T47D (cell line): Measurements from ENCODE around the gene ARPP21.

Experiments
- DNase-seq, 2 experiments: peaks; one replicate each; pipeline versions ENCODE4 v3.0.0 to v3.0.0-alpha.2; 2011 to 2012; ENCODE audit warnings: low read depth in 1 of 2, low spot score in 1 of 2
- JUND ChIP-seq: IDR thresholded peaks from 2 replicates; pipeline ENCODE4 v1.6.1; 2012; ENCODE audit warnings: low read depth
- in situ Hi-C: cut with HindIII; loops from 2 replicates; pipeline ENCODE4 v1.10.0; 2016; ENCODE audit warnings: low sequenced_read_pairs, low pct_unique_long_range_greater_than_20kb

Gene ARPP21

DNA sequence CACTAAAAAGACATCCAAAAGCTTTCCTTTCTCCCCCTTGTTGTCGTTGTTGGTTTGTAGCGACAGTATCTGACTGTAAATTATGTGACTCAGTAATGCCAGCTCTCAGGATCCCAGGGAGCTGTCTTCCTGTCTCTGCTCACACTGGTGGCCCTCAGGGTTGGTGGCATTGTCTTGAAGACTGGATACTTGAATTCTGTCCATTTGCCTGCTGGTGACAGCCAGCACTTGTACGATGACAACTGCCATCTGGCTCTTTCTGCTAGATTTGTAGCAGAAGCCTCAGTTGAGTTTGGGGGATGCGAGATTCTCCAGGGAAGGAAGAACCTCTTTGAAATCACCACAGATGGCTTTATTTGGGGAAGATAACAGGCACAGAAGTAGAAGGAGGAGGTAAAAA lies 120.8 kb downstream of the ARPP21 start:
- DNase-seq, result no peak
- TF ChIP-seq JUND, result no peak
- in situ Hi-C loops, result no loop called here

- in situ Hi-C loops, result no loop called here
- no peak for TF ChIP-seq JUND
- no peak for DNase-seq
Measured at GRCh38 chr3:35761311-35761710, 122.0 kb downstream of the ARPP21 start.

- TF ChIP-seq JUND, result no peak
- in situ Hi-C loops, result no loop called here
- no peak for DNase-seq
Measured at GRCh38 chr3:35772381-35773015, 133.2 kb downstream of the ARPP21 start.

DNA sequence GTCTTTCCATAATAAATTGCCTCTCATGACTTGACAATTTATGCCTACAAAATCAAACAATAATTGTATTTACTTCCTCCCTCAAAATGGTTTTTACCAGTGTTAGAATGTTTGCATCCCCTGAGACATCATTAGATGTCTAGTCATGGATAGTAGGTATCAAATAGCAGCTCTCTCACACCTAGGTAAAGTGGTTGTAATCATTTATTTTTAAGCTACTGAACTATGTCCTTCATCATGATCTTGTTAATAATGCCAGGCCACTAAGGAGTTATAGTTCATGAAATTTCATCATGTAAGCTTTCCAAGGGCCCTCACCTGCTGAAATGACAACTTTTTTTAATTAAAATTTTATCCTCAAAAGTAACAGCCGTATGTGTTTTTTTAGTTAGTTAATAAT lies 134.1 kb downstream of the ARPP21 start:
- DNase-seq, result no peak
- in situ Hi-C loops, result no loop called here
- TF ChIP-seq JUND, result no peak

DNA sequence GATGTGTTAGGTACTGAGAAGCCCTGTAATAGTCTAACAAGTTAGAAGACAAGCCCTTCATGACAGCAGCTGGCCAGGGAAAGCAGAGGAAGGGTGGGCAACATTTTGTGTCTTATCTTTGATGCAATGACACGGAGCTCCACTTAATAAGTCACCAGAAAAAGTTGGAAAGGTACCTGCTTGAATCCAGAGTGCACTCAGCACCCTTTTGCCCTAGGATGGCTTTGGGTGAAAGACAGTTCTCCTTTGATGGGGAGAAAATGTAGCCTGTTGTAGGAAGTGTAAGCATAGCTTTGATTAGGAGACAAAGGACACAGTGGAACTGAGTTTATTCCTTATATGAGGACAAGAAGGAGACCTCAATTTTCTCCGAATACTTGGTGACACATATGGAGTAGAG lies 137.0 kb downstream of the ARPP21 start:
- in situ Hi-C loops, result no loop called here
- no peak for DNase-seq
- TF ChIP-seq JUND, result no peak

DNA sequence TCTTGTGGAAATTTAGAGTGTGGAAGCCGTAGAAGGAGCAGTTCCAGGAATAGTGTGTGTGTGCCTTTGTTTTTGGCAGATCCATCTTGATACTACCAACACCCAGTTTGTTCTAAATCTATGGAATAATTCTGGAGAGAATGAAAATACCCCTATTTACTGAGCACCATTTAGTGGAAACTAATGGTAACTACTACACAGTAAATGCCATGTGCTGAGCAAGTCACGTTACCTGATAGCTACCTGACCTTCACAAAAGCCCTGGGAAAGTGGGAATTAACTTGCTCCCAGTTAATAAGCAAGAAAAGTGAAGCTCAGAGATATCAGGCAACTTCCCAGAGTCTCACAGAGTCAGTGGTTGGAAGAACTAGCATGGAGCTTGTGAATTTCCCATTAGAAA lies 137.7 kb downstream of the ARPP21 start:
- no peak for TF ChIP-seq JUND
- DNase-seq, result no peak
- in situ Hi-C loops, result no loop called here

DNA sequence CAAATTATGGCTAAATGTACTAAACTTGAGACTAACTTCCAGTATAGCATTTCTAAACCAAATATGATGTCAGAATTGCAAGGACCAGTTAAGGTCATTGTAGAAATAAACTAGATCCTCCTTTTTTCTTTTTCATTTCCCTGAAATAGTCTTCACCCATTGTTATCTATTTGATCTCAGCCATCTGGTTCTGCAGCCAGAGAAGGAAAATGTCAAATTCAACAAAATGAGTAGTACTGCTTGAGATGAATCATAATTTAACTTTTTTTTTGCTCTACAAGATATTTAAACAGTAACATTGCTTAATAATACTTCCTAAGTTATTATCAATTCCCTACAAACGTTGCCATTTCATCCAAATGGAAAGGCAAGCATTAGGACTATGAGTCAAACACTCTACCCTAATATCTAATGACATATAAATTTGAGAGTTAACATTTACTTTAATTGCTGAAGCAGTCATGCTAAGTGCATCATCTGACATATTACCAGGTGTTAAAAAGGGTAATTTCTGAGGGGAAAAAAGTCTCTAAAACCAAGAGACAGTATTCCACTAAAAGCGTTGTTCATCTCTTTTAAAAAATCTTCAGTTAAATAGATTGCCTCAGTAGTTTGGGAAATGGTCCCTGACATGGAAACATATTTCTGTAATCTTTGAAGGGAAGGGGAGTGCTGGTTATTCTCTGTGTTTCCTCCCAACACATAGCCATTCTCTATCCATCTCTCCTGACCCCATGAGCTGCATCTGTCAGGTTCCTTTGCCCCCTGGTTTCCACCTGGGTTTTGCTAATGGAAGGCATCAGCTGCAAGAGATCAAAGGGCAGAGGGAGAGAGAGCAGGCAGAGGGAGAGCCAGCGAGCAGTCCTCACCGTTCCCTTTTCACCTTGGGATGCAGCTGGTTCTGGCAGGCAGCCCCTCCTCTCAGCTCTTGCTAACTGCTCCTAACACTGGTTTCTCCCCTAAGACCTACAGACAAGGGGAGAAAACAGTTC lies 138.5 kb downstream of the ARPP21 start:
- no peak for TF ChIP-seq JUND
- DNase-seq, result no peak
- in situ Hi-C loops, result no loop called here

GRCh38 chr3:35779611-35780010 lies 140.3 kb downstream of the ARPP21 start:
- no peak for DNase-seq
- in situ Hi-C loops, result no loop called here
- no peak for TF ChIP-seq JUND

DNA sequence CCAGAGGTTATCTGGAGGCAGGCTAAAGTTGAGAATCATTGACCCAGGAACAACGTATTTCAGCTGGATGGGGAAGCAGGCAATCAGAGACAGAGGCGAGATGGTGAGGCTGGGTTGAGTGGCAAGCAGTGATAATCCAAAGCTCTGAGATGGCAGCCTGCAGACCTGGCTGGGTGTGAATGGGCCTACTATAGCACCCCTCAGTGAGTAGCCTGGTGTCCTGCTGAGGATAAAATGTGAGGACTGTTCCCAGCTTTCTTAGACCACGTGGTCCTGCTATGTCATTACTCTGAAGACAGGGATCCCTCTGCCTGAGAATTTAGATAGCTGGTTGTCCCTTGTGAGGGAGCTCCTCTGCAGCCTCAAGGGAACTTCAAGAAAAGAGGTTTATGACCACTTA lies 141.5 kb downstream of the ARPP21 start:
- TF ChIP-seq JUND, result no peak
- no peak for DNase-seq
- in situ Hi-C loops, result no loop called here

GRCh38 chr3:35781558-35781957 lies 142.2 kb downstream of the ARPP21 start:
- no peak for DNase-seq
- in situ Hi-C loops, result no loop called here
- no peak for TF ChIP-seq JUND

GRCh38 chr3:35782355-35782754 lies 143.0 kb downstream of the ARPP21 start:
- in situ Hi-C loops, result no loop called here
- TF ChIP-seq JUND, result no peak
- DNase-seq, result no peak

DNA sequence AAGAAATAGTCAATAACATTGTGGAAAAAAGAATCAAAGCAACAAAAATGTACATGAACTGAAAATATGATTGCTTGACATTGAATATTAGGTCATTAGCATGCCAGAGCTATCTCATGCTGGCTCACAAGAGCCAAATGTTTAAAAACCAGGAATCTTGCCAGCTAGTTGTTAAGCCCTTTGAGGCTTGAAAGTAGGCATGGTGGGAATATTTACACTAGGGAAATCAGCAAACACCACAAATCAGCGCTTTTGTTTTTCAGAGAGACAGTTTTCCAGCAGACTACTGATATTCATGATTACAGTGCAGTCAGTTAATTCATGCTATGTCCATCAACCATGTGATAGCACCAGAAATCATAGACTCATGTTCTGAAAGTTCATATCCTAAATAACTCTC lies 144.8 kb downstream of the ARPP21 start:
- DNase-seq, result no peak
- TF ChIP-seq JUND, result no peak
- in situ Hi-C loops, result no loop called here

DNA sequence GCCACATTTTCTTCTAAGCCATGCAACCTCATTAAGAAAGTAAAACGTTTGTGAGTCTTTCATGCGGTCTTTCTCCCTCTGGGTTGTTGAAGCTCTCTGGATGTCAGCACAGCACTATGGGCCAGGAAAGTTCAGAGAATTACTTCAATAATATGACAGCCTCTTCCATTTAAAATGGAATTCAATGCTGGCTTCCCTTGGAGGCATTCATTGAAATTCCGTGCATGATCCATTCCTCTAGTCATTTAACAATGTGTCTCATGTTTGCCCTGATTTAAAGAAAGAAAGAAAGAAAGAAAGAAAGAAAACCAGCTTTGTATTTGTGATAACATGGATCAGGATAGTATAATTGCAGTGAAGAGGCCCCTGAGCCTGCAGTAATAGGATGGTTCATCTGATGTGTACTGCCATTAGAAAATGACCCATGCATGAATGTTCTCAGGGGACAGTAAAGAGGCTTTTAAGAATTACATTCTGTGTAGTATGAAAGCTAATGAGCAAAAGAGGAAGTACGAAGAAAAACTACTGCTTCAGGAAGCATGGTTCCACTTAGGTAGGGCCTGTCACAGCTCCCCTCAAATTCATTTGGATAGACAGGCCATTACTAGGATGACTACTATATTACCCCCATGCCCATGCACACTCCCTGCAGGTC lies 146.0 kb downstream of the ARPP21 start:
- in situ Hi-C loops, result no loop called here
- no peak for TF ChIP-seq JUND

More for the DNA sequence above, 146.0 kb downstream of the ARPP21 start:
- no peak for DNase-seq
